Measurements from ENCODE around the gene KTI12. TPM values are rescaled to one million over a fixed set of nuclear protein-coding genes. Genes with fewer than 3 reads are reported as not detected.

KTI12 gene
- total RNA-seq, 6 experiments from 2014 or later = 2.9 to 7.5 (median 4.2) TPM

GRCh38 chr1:52057876-52058415, 24.3 kb upstream of the KTI12 start:
- 68% methylated on average over 1 of the region's 1 CpG for WGBS (ENCODE audit: insufficient coverage, low coverage, low lambda C conversion rate, missing lambda C conversion rate)
- no peak for TF ChIP-seq CTCF (IDR thresholded peaks at IDR 0.05)
- TF ChIP-seq POLR2A (IDR thresholded peaks at IDR 0.05) = no peak
- intact Hi-C loops (cut with DNase I) = no loop called here
- DNase-seq (no peak), ATAC-seq (no peak)
- Histone ChIP-seq H3K36me3 (peaks cover 0 to 16% (median 5%) of the 10 kb centered on the region in 4 donors), H3K9me3 (no peaks in the 10 kb centered on the region), H3K27ac (no peak overlapping the region), H3K4me1 (peaks cover 0 to 20% (median 7%) of the 10 kb centered on the region in 4 donors), H3K27me3 (no peaks in the 10 kb centered on the region), H3K4me3 (no peak overlapping the region)

DNA sequence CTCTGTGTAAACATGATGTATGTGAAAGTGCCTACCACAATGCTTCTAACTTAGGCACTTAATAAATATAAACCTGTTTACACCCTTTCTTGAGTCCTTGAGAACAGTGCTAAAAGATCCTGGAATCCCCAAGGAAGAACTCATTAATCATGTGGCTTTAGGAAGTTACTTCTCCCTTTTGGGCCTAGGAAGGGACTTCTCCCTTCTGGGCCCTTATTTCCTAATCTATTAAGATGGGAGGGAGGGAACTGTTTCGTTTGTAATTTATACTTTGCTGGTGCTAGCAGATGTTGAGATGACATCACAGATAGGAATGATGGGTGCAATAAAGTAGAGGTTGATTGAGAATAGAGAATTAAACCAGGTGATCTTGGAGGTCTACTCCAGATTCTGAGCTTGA, 23.6 kb upstream of the KTI12 start:
- DNase-seq = no peak
- Histone ChIP-seq H3K36me3 (peaks cover 0 to 13% (median 5%) of the 10 kb centered on the region in 4 donors), H3K9me3 (no peaks in the 10 kb centered on the region), H3K27me3 (no peaks in the 10 kb centered on the region), H3K27ac (no peak overlapping the region), H3K4me3 (peak overlapping the region; percentile 84 to 91 (median 88)), H3K4me1 (peaks cover 0 to 20% (median 7%) of the 10 kb centered on the region in 4 donors)
- no peak for ATAC-seq
- 5% methylated on average over 1 of the region's 1 CpG for WGBS (ENCODE audit: insufficient coverage, low coverage, low lambda C conversion rate, missing lambda C conversion rate)
- intact Hi-C loops (cut with DNase I) = no loop called here
- TF ChIP-seq POLR2A (IDR thresholded peaks at IDR 0.05) (no peak), CTCF (IDR thresholded peaks at IDR 0.05) (no peak)

- Histone ChIP-seq H3K4me3 (peak overlapping the region; percentile 84 to 91 (median 88)), H3K9me3 (no peaks in the 10 kb centered on the region), H3K27me3 (no peaks in the 10 kb centered on the region), H3K36me3 (peaks cover 0 to 13% (median 5%) of the 10 kb centered on the region in 4 donors), H3K4me1 (peaks cover 0 to 20% (median 7%) of the 10 kb centered on the region in 4 donors), H3K27ac (peak overlapping the region in 2 of 3 donors; percentile 88 to 92)
- DNase-seq (no peak), ATAC-seq (no peak)
- TF ChIP-seq CTCF (IDR thresholded peaks at IDR 0.05) (no peak), POLR2A (IDR thresholded peaks at IDR 0.05) (no peak)
- WGBS (ENCODE audit: insufficient coverage, low coverage, low lambda C conversion rate, missing lambda C conversion rate) = 0% methylated on average over 4 of the region's 4 CpGs
- intact Hi-C loops (cut with DNase I) = no loop called here
Observed at GRCh38 chr1:52056937-52057231, 23.3 kb upstream of the KTI12 start.

DNA sequence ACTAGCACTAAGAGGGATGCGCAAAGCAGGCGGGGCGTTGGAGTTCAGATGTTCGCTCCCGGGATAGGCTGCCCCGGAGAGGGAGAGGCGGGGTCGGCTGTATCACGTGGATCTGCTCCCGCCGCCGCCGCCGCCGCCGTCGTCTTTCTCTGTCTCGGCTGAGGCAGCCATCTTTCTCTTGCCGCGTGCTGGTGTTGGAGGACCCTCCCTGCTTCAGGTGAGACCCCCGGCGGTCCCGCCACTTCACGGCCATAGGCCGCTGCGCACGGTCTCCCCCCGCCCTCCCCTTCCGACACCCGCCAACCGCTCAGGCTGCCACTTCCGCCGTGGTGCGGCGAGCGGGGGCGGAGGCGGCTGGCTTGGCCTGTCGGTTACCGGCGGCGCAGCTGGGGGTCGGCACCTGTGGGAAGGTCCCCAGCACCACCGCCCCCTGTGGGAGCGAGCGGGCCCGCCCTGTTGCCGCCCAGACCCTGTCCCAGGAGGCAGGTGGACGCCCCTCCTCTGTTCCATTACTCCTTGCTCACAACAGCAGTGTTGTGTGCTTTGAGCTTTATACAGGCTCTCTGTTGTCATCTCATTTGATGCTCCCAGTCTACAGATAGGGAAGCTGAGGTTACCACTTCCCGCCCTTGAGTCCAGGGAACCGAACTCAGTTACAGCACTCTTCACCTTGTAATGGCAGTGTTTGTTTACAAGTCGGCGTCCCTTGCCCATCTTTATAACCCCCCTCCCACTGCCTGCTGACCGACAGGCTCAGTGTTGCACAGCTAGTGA, 22.7 kb upstream of the KTI12 start, which contains the start of gene BTF3L4:
Gene BTF3L4 (plus strand): TSS at position 133 of the 774 bp plus-strand sequence. CDS start 3,553 bp downstream, outside the sequence.
- H3K27ac ChIP-seq = peak within 1 kb of the TSS; percentile 86 to 92 (median 88)
- H3K4me3 ChIP-seq = peak within 1 kb of the TSS; percentile 84 to 91 (median 88)
- peaks cover 0 to 13% (median 5%) of the 10 kb centered on the region in 4 donors for H3K36me3 ChIP-seq
- peak; percentile 96 to 98 (median 97) for DNase-seq
- no peaks in the 10 kb centered on the region for H3K9me3 ChIP-seq
- WGBS (ENCODE audit: insufficient coverage, low coverage, low lambda C conversion rate, missing lambda C conversion rate) = 0% methylated on average over 8 of the region's 54 CpGs
- intact Hi-C loops (cut with DNase I) = no loop called here
- peaks cover 0 to 20% (median 7%) of the 10 kb centered on the region in 4 donors for H3K4me1 ChIP-seq
- TF ChIP-seq CTCF (IDR thresholded peaks at IDR 0.05) = no peak
- TF ChIP-seq POLR2A (IDR thresholded peaks at IDR 0.05) = peak; percentile 69
- peak; percentile 91 to 96 (median 91) for ATAC-seq
- no peaks in the 10 kb centered on the region for H3K27me3 ChIP-seq
